ENCODE data around the gene GPR42.
"Not testable (repeated sequence)": the region's sequence is repeated elsewhere in the genome, so short reads cannot be mapped to it uniquely, and the experiment has no call there.

GPR42 gene

GRCh38 chr19:35396240-35396885 is 25.5 kb downstream of the GPR42 start:
- DNase-seq = no peak

- no peak for DNase-seq
Measured at GRCh38 chr19:35397064-35397463, 26.2 kb downstream of the GPR42 start.

- no peak for DNase-seq
Measured at GRCh38 chr19:35398570-35398969, 27.7 kb downstream of the GPR42 start.

GRCh38 chr19:35399231-35399630 is 28.4 kb downstream of the GPR42 start:
- no peak for DNase-seq

DNA sequence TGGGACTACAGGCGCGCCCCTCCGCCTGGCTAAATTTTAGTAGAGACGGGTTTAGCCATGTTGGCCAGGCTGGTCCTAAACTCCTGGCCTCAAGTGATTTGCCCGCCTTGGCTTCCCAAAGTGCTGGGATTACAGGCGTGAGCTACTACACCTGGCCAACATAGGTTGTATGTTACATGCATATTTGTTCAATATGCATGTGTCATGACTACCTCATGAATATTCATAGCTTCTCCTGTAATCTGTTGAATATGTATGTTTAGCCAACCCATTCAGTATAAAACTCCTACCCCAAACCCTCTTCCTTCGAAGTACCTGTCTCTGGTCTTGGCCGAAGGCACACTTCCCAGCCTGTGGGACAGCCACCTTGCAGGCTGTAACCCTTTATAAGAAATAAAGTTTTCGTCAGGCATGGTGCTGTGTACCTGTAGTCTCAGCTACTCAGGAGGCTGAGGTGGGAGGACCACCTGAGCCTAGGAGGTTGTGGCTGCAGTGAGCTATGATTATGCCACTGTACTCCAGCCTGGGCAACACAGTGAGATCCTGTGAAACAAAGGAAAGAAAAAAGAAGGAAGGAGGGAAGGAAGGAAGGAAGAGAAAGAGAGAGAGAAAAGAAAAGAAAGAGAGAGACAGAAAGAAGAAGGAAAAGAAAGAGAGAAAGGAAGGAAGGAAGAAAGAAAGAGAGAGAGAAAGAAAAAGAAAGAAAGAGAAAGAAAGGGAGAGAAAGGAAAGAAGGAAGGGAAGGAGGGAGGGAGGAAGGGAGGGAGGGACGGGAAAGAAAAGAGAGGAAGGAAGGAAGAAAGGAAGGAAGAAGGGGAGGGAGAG is 29.3 kb downstream of the GPR42 start:
- no peak for DNase-seq

- DNase-seq = no peak
Measured at GRCh38 chr19:35400773-35401100, 29.9 kb downstream of the GPR42 start.

- DNase-seq = not testable (repeated sequence)
Measured at GRCh38 chr19:35401416-35401815, 30.5 kb downstream of the GPR42 start.

DNA sequence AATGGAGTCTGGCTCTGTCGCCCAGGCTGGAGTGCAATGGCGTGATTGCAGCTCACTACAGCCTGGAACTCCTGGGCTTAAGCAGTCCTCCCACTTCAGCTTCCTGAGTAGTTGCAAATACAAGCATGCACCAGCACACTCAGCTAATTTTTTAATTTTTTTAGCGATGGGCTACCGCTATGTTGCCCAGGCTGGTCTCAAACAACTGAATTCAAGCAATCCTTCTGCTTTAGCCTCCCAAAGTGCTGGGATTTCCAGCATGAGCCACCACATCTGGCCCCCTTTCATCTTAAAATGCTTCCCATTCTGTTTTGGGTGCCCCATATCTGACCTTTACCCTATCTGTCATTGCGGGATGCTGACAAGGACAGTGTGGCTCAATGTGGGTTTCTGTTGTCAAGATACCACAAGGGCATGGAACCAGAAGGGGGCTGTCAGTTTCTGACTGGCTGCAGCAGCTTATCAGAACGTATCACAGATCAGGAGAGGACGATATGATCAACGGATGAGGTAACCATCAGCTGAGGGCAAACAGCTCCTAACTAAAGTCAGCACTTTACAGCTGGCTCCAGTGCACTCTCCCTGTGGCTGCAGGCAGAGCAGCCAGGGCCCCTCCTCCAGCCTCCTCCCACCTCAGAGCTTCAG is 32.4 kb downstream of the GPR42 start:
- DNase-seq = no peak

DNA sequence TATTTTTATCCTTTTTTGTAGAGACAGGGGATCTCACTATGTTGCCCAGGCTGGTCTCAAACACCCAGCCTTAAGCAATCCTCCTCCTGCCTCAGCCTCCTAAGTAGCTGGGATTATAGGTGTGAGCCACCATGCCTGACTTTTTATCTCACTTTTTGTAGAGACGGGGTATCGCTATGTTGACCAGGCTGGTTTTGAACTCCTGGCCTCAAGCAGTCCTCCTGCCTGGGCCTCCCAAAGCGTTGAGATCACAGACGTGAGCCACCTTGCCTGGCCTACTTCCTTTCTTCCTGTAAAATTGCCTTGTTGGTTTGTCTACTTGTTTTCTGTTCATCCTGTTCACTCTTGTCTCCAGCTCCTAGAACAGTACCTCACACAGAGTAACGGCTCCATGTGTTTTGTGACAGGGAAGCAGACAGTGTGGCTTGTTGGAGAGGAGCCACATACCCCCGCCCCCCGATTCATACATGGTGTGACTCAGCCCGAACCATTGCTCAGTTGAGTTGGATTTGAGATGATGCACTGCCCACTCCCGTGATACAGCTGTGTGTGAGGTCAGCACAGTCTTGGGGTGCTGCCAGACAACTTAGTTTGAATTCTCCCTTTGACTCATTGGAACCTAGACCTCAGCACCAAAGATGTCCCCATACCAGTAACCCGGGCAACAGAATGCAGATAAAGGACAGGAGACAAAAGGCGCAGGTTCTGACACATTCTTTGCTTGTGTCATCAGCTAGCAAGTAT is 34.2 kb downstream of the GPR42 start:
- DNase-seq = peak; percentile 36 to 71

- DNase-seq = no peak
Measured at GRCh38 chr19:35407619-35408018, 36.8 kb downstream of the GPR42 start.

DNA sequence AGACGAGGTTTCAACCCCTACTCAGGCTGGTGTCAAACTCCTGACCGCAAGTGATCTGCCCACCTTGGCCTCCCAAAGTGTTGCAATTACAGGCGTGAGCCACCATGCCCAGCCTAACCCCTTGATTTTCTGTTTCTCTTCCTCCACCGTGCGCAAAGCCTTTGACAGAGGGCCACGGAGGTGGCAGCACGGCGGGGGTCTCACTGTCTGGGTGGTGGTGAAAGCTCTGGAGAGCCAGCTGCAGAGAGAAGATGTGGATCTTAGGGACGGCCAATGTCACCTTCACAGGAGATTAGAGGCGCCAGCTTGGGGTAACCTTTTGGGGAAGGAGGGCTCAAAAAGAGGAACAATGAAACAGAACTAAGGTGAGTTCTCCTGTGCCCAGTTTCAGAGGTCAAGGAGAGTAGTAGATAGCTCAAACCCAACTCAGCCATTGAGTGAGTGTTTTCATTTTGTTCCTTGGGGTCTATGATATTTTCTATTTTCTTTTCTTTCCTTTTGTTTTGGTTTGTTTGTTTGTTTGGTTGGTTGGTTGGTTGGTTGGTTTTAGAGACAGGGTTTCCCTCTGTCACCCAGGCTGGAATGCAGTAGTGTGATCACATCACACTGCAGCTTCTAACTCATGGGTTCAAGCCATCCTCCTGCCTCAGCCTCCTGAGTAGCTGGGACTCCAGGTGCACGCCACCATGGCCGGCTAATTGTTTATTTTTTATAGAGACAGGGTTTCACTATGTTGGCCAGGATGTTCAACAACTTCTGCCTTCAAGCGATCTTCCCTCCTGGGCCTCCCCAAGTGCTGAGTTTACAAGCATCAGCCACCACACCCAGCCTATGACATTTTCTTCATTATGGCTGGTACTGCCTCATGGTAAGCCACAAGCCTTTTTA is 37.7 kb downstream of the GPR42 start:
- no peak for DNase-seq

DNA sequence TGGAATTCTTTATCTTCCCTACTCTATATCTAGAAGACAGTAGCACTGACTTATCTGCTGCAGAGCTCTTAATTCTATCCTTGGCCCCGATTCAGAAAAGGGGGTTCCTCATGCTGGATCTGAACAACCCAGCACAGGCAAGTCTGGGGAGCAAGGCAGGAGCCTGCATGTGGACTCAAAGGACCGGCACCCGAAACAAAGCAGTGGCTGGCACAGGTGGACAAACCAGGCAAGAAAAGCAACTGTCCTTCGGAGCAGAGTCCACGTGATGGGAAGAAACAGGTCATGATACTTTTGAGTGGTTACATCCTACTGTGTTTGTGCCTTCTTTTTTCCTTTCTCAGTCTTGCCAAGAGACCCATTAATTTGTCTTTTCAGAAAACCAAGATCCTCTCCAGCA is 38.3 kb downstream of the GPR42 start:
- no peak for DNase-seq

GRCh38 chr19:35410487-35410886 is 39.6 kb downstream of the GPR42 start:
- DNase-seq = no peak

GRCh38 chr19:35414442-35414841 is 43.6 kb downstream of the GPR42 start:
- no peak for DNase-seq

DNA sequence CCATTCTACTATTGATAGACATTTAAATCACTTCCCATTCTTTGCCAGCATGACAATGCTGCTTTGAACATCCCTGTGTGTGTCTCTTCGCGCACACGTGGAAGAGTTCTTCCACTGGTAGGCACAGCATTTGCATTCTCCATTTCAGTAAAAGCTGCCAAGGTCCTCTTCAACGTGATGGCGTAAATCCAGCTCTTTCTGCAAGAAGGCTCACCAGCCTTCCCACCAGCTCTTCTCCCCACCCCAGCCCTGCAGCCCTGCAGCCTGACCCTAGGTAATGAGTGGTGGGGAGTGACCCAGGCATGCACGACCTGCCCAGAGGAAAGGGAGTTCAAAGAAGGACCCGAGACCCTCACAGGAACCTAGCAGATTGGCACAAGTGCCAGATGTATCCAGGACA is 45.5 kb downstream of the GPR42 start:
- no peak for DNase-seq

GRCh38 chr19:35417278-35417677 is 46.4 kb downstream of the GPR42 start:
- DNase-seq = no peak

DNA sequence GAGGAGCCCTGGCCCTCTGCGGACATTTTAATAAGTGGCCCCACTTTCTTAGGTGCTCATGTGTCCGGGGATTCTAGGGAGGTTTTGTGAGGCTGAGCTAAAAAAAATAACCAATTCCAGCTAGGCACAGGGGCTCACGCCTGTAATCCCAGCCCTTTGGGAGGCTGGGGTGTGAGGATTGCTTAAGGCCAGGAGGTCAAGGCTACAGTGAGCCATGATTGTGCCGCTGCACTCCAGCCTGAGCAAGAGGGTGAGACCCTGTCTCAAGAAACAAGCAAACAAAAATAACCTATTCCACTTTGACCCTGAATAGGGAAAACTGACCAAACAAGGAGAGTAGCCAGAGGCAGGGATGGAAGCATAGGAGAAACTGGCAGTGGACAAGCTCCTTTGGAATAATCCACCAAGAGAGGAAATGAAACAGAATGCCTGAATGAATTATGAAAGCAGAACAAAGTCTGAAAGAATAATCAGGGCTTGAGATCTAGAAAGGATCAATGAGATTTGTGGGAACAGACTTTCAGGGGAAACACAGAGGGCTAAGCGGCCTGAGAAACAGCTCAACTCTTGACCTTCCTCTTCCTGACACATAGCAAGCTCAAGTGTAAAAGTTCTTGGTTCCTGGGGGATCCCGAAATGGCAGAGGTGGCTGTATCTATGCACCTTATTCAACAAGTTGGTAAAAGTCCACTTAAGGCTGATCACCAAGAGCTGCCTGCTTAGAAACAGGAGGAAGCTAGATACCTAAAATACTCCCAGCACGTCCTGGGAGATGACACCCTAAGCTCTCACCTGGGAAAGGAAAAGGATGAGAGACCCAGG is 47.1 kb downstream of the GPR42 start:
- DNase-seq = peak in 1 of 2 donors; percentile 23

DNA sequence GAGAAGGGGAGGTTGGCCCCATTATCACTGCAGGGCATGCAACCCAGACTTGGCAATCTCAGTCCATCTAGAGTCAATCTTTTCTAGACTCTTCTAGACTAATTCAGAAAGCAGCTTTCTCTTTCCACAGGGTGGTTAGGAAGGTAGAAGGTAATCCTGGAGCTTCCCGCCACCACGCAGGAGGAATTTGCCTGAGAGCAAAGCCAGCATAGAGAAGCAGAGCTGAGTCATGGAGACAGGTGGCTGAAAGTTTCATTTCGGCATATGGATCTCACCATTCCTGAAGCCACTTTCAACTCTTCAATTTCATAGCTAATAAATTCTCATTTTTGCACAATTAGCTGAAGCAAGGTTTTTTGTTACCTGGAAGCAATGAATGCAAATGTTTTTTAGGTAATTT is 48.2 kb downstream of the GPR42 start:
- DNase-seq = no peak

- DNase-seq = no peak
Measured at GRCh38 chr19:35419805-35420204, 48.9 kb downstream of the GPR42 start.

- DNase-seq = no peak
Measured at GRCh38 chr19:35421362-35421761, 50.5 kb downstream of the GPR42 start.
